Activated naive CD8-positive, alpha-beta T cell treated with anti-CD3 and anti-CD28 coated beads, Interleukin-2, amount 10 ng/mL, durations not matched to agents 7 days and 5 days (primary cell): ENCODE measurements around the gene TCN2. TPM values are rescaled to one million over a fixed set of nuclear protein-coding genes. Genes with fewer than 3 reads are reported as not detected.

Experiments used
- ATAC-seq: fragments of 150-1000 bp; cut with Tn5 transposase; one replicate; pipeline ENCODE4 v1.10.0; 2021; ENCODE audit warnings: low read depth, moderate library complexity
- POLR2A ChIA-PET: fragments of 350-600 bp; sonication (Branson Sonifier 250); formaldehyde crosslinking; loops from one replicate; lab custom pipeline; 2021; ENCODE audit warnings: antibody characterized with exemption; lab: Charles Lee
- DNase-seq: peaks from one replicate; pipeline ENCODE4 v3.0.0; 2021
- H3K27ac Mint-ChIP-seq: one replicate; pipeline ENCODE4 v1.8.0; 2022; ENCODE audit warnings: mild to moderate bottlenecking, mixed read lengths
- H3K27me3 Mint-ChIP-seq: one replicate; pipeline ENCODE4 v1.8.0; 2022; ENCODE audit warnings: mild to moderate bottlenecking, moderate library complexity, mixed read lengths
- H3K36me3 Mint-ChIP-seq: one replicate; pipeline ENCODE4 v1.8.0; 2021; ENCODE audit warnings: mild to moderate bottlenecking, mixed read lengths
- H3K4me1 Mint-ChIP-seq: one replicate; pipeline ENCODE4 v1.8.0; 2021; ENCODE audit warnings: mixed read lengths
- H3K4me3 Mint-ChIP-seq: one replicate; pipeline ENCODE4 v1.8.0; 2022; ENCODE audit warnings: mild to moderate bottlenecking, moderate library complexity, mixed read lengths
- H3K9me3 Mint-ChIP-seq: one replicate; pipeline ENCODE4 v1.8.0; 2021; ENCODE audit warnings: mixed read lengths
- total RNA-seq, 2 experiments: library from RNA; stranded (reverse); gene quantifications; one replicate each; pipeline ENCODE4 v1.2.3, GENCODE V29; 2021

TCN2 gene
- total RNA-seq, 2 experiments from 2014 or later = 0.28 to 0.94 TPM

DNA sequence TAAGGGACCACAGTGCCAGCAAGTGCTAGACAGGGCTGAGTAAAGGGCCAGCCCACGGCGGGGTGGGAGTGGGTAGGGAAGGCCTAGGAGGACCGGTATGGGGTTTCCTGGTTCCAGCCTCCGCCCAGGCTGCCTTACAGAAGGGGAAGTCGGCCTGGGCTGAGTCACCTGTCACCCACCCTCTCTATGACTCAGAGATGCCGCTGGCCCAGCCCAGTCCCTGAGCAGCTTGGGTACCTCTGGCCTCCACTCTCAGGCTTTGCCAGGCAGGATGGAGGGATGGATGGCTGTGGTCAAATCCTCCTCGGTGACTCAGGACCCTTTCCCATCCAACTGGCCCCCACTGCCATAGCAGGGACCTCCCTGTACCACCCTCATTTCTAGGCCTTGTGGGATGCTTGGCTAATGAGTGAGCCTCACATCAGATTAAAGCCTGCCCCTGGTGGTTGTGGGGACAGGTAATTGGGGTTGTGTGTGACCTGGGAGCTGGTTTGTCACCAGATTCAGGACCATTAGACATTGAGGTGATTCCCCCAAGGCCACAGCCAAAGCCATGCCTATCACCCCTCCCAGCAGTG lies 42.5 kb downstream of the TCN2 start:
- Mint-ChIP-seq H3K9me3 (no peaks in the 10 kb centered on the region), H3K27ac (peak overlapping the region; percentile 61), H3K4me1 (peaks cover 14% of the 10 kb centered on the region), H3K36me3 (peaks cover 3% of the 10 kb centered on the region), H3K4me3 (no peak overlapping the region), H3K27me3 (no peaks in the 10 kb centered on the region)
- POLR2A ChIA-PET = interaction anchor here (0.6 to 2.5 kb wide), 3 partner anchors 11 to 45 kb away, joined by 3 to 14 read pairs (median 6); partner anchors contain the start of gene SLC35E4
- DNase-seq = peak; percentile 67
- ATAC-seq = peak; percentile 99

DNA sequence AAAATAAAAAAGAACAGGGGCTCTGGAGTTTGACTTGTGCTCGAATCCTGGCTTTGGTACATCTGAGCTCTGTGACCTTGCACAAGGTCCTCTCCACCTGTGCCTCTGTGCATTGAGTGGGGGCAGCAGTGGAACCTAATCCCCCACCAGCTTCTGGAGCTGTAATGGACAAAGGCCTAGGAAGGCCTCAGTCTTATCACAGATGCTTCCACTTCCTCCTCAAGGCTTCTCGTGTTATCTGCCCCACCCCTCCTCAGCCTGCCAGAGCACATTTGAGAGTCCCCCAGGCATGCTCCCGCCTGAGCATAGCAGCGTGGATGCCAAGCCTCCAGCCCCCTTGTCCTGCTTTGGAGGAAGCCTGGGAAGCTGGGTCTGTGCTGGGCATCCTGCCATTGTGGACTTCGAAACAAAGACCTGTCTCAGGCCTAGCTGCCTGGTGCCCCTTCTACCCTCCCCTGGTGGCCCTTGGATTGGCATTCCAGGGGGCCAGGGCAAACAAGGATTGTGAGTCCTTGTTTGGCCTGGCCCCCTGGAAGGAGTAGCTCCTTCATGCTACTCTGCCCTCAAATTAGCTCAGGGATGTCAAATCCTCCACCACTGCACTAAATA lies 43.6 kb downstream of the TCN2 start:
- Mint-ChIP-seq H3K27me3 (no peaks in the 10 kb centered on the region), H3K9me3 (no peaks in the 10 kb centered on the region), H3K27ac (no peak overlapping the region), H3K36me3 (peaks cover 5% of the 10 kb centered on the region), H3K4me3 (no peak overlapping the region), H3K4me1 (peaks cover 14% of the 10 kb centered on the region)
- POLR2A ChIA-PET = interaction anchor here (0.8 to 2.5 kb wide), 3 partner anchors 10 to 16 kb away, joined by 4 to 14 read pairs (median 6); partner anchors contain the start of gene SLC35E4
- ATAC-seq (no peak), DNase-seq (no peak)

DNA sequence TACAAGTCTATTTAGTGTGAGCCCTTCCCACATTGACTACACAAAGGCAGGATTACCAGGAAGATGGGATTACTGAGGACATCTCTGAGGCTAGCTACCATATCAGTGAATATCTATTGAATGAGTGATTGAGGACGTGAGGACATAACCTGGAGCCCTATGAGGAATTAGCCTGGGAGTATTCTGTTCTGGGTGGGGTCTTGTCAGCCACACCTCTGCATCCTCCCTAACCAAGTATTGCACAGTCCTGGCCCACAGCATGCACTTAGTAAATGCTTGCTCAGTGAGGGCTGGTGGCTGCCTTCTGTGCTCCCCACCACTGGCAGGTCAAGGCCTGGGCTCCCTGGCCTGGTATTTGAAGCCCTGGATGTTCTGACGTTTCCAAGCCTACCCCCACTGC lies 45.9 kb downstream of the TCN2 start:
- ATAC-seq = no peak

DNA sequence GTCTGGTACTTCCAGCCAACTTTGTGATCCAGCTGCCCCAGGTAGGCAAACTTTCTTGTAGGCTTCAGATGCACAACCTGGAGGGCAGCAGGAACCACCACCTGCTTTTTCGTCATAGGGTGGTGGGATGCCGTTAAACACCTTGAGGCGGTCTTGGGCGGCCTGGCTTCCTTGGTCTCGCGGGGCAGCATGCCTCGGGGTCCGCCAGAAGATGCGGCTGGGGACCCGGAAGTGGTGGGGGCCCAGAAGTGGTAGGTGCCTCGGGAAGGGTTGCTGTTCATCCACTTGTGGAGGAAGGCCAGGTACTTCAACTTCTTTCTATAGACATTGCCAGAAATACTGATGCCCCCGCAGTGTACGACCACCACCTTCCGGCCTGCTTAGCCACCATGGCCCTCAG lies 47.4 kb downstream of the TCN2 start:
- Mint-ChIP-seq H3K4me1 (peaks cover 10% of the 10 kb centered on the region), H3K4me3 (no peak overlapping the region), H3K27me3 (no peaks in the 10 kb centered on the region), H3K9me3 (no peaks in the 10 kb centered on the region), H3K27ac (no peak overlapping the region), H3K36me3 (peaks cover 2% of the 10 kb centered on the region)
- no peak for ATAC-seq
- POLR2A ChIA-PET = interaction anchor here (0.8 kb wide), 1 partner anchor 10 kb away, joined by 3 read pairs; no protein-coding TSS in a partner anchor
- DNase-seq = no peak

More for the DNA sequence above, 45.9 kb downstream of the TCN2 start:
- Mint-ChIP-seq H3K36me3 (peaks cover 5% of the 10 kb centered on the region), H3K27me3 (no peaks in the 10 kb centered on the region), H3K4me1 (peaks cover 14% of the 10 kb centered on the region), H3K27ac (no peak overlapping the region), H3K9me3 (no peaks in the 10 kb centered on the region), H3K4me3 (no peak overlapping the region)
- DNase-seq = no peak
- POLR2A ChIA-PET = no interaction called here

DNA sequence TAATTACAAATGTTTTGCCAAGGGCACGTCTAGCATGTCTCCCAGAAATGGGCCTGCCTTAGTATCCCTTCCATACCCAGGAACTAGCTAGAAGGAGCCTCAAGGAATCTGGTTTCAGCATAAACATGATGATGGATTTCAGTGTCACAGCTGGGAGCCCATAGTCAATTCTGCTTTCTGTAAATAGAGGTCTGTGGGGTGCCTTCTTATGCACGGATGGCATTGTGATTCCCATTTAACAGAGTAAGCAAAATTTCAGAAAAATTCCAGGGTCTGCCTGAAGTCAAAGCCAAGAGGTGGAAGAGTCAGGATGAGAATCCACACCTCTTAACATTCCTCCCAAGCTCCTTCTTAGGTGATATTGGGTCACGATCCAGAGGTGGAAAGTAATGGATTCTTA lies 48.6 kb downstream of the TCN2 start:
- Mint-ChIP-seq H3K27ac (no peak overlapping the region), H3K36me3 (peaks cover 2% of the 10 kb centered on the region), H3K9me3 (no peaks in the 10 kb centered on the region), H3K27me3 (no peaks in the 10 kb centered on the region), H3K4me1 (peaks cover 5% of the 10 kb centered on the region), H3K4me3 (no peak overlapping the region)
- DNase-seq (no peak), ATAC-seq (no peak)
- POLR2A ChIA-PET = no interaction called here

DNA sequence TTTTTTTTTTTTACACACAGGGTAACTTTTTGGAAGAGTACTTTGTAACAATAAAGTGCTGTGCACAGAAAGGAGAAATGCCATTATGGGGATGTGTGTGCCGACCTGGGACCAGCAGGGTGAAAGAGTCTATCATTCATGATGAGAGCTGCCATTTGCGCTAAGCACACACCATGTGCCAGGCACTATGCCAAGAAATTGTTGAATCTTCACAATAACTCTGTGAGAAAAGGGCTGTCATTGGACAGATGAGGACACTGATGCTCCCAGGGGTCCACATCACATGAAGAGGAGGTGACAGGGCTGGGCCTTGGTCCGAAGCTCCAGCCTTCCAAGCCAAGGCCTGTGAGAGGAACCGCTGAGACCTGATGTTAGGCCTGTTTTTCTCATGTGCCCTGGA lies 55.1 kb downstream of the TCN2 start:
- peaks cover 8% of the 10 kb centered on the region for H3K4me1 Mint-ChIP-seq
- H3K4me3 Mint-ChIP-seq = no peak overlapping the region
- H3K9me3 Mint-ChIP-seq = no peaks in the 10 kb centered on the region
- H3K27me3 Mint-ChIP-seq = no peaks in the 10 kb centered on the region
- DNase-seq (no peak), ATAC-seq (no peak)
- peaks cover 5% of the 10 kb centered on the region for H3K36me3 Mint-ChIP-seq
- H3K27ac Mint-ChIP-seq = no peak overlapping the region
- POLR2A ChIA-PET = interaction anchor here (0.7 kb wide), 1 partner anchor 10 kb away, joined by 4 read pairs; no protein-coding TSS in a partner anchor

DNA sequence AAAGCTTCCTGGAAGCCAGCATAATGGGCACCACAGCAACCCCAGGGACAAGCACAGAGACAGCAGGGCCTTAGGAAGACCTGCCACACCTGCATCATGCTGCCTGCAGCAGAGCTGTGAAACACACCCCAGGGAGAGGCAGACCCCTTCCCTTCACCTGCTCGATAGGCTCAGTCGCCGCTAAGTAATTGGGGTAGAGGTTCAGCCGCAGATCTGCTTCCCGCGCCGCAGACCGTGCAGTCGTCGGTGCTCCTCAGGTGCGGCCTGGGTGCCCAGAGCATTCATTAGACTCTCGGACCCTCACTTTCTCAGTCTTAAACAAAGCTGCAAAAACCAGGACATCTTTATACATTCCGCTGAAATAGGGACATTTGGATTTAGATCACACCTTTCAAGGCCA lies 57.8 kb downstream of the TCN2 start:
- Mint-ChIP-seq H3K9me3 (no peaks in the 10 kb centered on the region), H3K27me3 (peaks cover 13% of the 10 kb centered on the region), H3K4me3 (no peak overlapping the region), H3K27ac (no peak overlapping the region), H3K36me3 (peaks cover 5% of the 10 kb centered on the region), H3K4me1 (peaks cover 14% of the 10 kb centered on the region)
- POLR2A ChIA-PET = no interaction called here
- no peak for ATAC-seq
- DNase-seq = no peak

DNA sequence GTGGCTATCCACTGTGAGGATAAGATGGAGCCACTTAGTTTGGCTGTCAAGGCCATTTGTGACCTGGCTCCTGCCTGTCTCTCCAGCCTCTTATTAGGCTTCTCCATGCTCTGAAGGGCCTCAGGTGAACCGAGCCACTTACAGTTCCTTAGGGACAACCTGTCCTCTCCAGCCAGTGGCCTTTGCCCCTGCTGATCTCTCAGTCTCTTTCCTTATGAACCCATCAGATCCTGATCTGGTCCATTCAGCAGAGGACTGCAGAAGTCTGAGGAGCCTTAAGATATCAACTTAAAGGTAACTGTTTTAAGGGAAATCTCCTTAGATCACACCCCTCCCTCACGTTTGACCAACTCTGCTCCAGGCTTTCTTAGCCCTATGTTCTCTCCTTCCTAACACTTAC lies 58.3 kb downstream of the TCN2 start:
- peaks cover 15% of the 10 kb centered on the region for H3K27me3 Mint-ChIP-seq
- DNase-seq = no peak
- H3K36me3 Mint-ChIP-seq = peaks cover 5% of the 10 kb centered on the region
- POLR2A ChIA-PET = no interaction called here
- no peak overlapping the region for H3K27ac Mint-ChIP-seq
- no peak for ATAC-seq
- H3K9me3 Mint-ChIP-seq = no peaks in the 10 kb centered on the region
- peaks cover 14% of the 10 kb centered on the region for H3K4me1 Mint-ChIP-seq
- H3K4me3 Mint-ChIP-seq = no peak overlapping the region

DNA sequence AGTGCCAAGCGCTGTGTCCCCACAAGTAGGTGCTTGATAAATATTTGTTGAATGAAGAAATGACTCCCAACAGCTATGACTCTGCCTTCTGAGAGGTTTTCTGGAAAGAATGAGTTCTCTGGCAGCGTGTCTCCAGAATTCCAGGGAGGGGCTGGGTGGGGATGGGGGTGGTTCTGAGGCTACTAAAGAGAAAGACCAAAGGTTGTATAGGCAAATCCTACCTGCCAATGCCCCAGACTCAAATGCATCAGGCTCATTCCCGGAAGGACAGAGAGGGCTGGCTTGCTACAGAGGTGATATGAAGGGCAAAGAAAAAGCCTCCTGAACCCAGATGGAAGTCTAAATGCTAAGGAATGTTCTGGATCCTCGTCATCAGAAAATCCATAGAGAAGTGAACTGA lies 58.8 kb downstream of the TCN2 start:
- no peak overlapping the region for H3K27ac Mint-ChIP-seq
- POLR2A ChIA-PET = no interaction called here
- peaks cover 5% of the 10 kb centered on the region for H3K36me3 Mint-ChIP-seq
- H3K27me3 Mint-ChIP-seq = peaks cover 15% of the 10 kb centered on the region
- ATAC-seq = no peak
- H3K9me3 Mint-ChIP-seq = no peaks in the 10 kb centered on the region
- DNase-seq = no peak
- H3K4me3 Mint-ChIP-seq = peak overlapping the region; percentile 25
- H3K4me1 Mint-ChIP-seq = peaks cover 14% of the 10 kb centered on the region

DNA sequence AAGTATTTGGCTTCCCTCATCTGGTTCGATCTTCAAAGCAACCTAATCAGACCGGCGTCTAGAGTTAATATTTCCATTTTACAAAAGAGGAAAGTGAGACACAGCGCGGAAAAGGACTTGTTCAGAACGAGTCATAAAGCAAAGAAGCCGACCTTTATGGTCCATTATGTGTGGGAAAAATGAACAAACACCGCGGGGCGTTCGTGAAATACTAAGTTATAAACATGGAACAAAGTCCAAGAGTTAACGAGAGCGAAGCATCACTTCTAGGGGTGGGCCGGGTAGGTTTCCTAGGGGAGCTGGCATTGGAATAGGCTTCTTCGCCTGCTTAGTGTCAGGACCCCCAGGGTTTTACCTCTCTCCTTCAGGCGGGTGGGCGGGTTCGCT lies 60.1 kb downstream of the TCN2 start:
- Mint-ChIP-seq H3K36me3 (peaks cover 4% of the 10 kb centered on the region), H3K9me3 (no peaks in the 10 kb centered on the region), H3K4me1 (peaks cover 14% of the 10 kb centered on the region), H3K27ac (peak overlapping the region; percentile 79), H3K4me3 (peak overlapping the region; percentile 99), H3K27me3 (peaks cover 15% of the 10 kb centered on the region)
- no peak for DNase-seq
- POLR2A ChIA-PET = interaction anchor here (0.7 to 2.1 kb wide), 3 partner anchors 16 to 302 kb away, joined by 3 to 13 read pairs (median 4); partner anchors contain the start of genes SLC35E4 and TUG1
- no peak for ATAC-seq

DNA sequence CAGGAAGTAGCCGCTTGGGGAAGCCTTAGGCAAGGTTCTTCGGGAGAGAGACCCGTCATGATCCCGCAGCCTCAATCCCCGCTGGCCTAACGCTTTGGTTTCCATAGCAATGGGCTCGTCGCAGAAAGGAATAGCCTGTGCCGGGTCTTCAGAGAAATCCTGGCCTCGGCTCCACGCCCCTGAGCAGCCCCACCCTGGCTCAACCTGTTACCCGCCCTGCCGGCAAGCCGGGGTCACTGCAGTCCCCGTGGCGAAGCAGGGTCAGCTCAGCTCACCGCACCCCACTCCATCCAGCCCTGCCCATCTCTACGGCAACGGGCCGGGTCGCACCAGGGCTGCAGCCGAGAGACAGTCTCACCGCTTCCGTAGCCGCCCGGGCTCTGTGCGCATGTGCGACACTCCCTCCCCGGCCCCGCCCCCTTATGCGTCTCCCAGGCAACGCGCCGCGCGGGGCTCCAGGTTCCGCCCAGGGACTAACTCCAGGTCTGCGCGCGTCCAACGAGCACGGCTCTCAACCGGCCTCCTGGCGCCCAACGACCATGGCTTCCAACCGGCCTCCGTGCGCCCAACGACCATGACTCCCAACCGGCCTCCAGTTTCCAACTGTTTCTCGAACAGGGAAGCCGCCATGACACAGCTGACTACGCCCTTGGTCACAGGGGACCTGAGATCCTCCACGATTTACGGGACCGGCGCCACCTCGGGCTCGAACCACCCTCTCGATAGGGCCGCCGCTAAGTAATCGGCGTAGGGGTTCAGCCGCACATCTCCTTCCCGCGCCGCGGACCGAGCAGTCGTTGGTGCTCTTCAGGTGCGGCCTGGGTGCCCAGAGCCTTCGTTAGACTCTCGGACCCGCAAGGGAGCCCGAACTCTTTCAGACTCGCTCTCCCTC lies 60.8 kb downstream of the TCN2 start, which contains the start of gene DUSP18:
TSS of gene DUSP18 (minus strand) at position 382 of the 892 bp plus-strand sequence. CDS start 3,872 bp downstream, outside the sequence.
- Mint-ChIP-seq H3K36me3 (peaks cover 4% of the 10 kb centered on the region), H3K4me1 (peaks cover 14% of the 10 kb centered on the region), H3K27me3 (peaks cover 15% of the 10 kb centered on the region), H3K27ac (peak within 1 kb of the TSS; percentile 79), H3K9me3 (no peaks in the 10 kb centered on the region), H3K4me3 (peak within 1 kb of the TSS; percentile 99)
- POLR2A ChIA-PET = interaction anchor here (0.9 to 2.1 kb wide), 2 partner anchors 17 to 33 kb away, joined by 4 to 13 read pairs; partner anchors contain the start of gene SLC35E4
- DNase-seq (peak; percentile 96), ATAC-seq (peak; percentile 94)

DNA sequence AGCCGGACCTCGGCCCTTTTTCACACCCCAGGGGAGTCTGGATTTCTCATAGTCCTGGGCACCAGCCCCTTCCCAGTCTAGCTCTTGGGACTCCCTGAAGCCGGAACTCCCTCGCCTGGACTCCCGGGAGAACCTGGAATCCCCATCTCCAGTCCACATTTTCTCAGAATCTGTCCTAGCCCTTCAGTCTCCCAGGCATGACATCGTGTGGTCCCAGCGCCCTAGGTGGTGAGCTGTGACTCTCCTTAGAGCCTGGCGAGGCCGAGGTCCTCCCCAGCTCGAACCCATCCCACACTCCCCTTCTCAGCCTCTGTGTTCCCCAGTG lies 61.4 kb downstream of the TCN2 start:
- POLR2A ChIA-PET = interaction anchor here (2.1 kb wide), 1 partner anchor 33 kb away, joined by 13 read pairs; the partner anchor contains the start of gene SLC35E4
- DNase-seq = no peak
- no peak for ATAC-seq
- H3K36me3 Mint-ChIP-seq = peaks cover 3% of the 10 kb centered on the region
- peak overlapping the region; percentile 99 for H3K4me3 Mint-ChIP-seq
- no peaks in the 10 kb centered on the region for H3K9me3 Mint-ChIP-seq
- H3K4me1 Mint-ChIP-seq = peaks cover 14% of the 10 kb centered on the region
- peaks cover 15% of the 10 kb centered on the region for H3K27me3 Mint-ChIP-seq
- H3K27ac Mint-ChIP-seq = no peak overlapping the region

DNA sequence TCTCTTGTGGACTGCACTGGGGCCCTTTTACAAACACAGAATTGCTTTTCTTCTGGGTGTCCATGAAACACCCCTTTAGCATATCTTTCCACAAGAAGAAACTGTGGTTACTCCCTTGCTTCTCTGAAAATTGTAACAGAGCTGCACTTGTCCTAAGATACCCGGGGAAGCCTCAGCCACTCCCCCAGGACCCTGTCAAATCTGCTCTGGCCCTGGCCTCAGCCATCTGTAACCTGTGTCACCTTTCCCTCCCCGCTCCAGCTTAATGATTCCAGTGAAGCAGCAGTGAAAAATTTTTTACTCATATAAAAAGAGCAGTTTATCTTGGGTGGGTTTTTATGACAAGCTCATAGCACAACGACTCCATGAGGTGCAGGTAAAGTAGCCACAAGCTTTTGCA lies 64.1 kb downstream of the TCN2 start:
- POLR2A ChIA-PET = no interaction called here
- DNase-seq = no peak
- Mint-ChIP-seq H3K27me3 (peaks cover 15% of the 10 kb centered on the region), H3K4me3 (no peak overlapping the region), H3K4me1 (peaks cover 14% of the 10 kb centered on the region), H3K36me3 (no peaks in the 10 kb centered on the region), H3K9me3 (no peaks in the 10 kb centered on the region), H3K27ac (no peak overlapping the region)
- ATAC-seq = no peak
